H1 (cell line): ENCODE results near the gene HMX1. TPM values are rescaled to one million over a fixed set of nuclear protein-coding genes. Genes with fewer than 3 reads are reported as not detected.

Source experiments
- CHD7 ChIP-seq: fragments of 300-600 bp; sonication (generic); IDR thresholded peaks from 2 replicates; pipeline ENCODE4 v1.7.1; 2012; ENCODE audit warnings: low read length, moderate library complexity, mild to moderate bottlenecking, inconsistent platforms; ENCODE audit not compliant: insufficient replicate concordance
- FOSL1 ChIP-seq: IDR thresholded peaks from 2 replicates; pipeline ENCODE4 v1.6.1; 2011; ENCODE audit warnings: mild to moderate bottlenecking, low read depth, low read length, moderate library complexity; ENCODE audit not compliant: insufficient read depth
- GABPA ChIP-seq: IDR thresholded peaks from 2 replicates; pipeline ENCODE4 v1.6.1; 2011; ENCODE audit warnings: mild to moderate bottlenecking, low read length, moderate library complexity, borderline replicate concordance; ENCODE audit not compliant: insufficient read depth
- KDM1A ChIP-seq: fragments of 200-600, 300-600 bp; sonication (generic); IDR thresholded peaks from 2 replicates; pipeline ENCODE4 v1.7.1; 2016; ENCODE audit warnings: mild to moderate bottlenecking, low read length, borderline replicate concordance
- POLR2A ChIP-seq, 2 experiments: IDR thresholded peaks; 1 replicate in 1 of 2; 2 replicates in 1 of 2; pipeline ENCODE4 v1.6.1; 2011; ENCODE audit warnings: low read depth in 2 of 2, low read length in 2 of 2, mild to moderate bottlenecking in 2 of 2; ENCODE audit errors: control extremely low read depth in 1 of 2
- POLR2AphosphoS5 ChIP-seq: IDR thresholded peaks from 2 replicates; pipeline ENCODE4 v1.6.1; 2011; ENCODE audit warnings: low read depth, low read length
- YY1 ChIP-seq: IDR thresholded peaks from 2 replicates; pipeline ENCODE4 v1.6.1; 2011; ENCODE audit warnings: low read depth, mild to moderate bottlenecking, low read length
- polyA plus RNA-seq, 7 experiments: library from polyadenylated mRNA; depleted of rRNA in 3 of 7; stranded (reverse) in 5 of 7; unstranded in 2 of 7; fragments of >200 nt in 5 of 7; fragments of 200-250 nt in 2 of 7; gene quantifications; 1 replicate in 5 of 7; 2 replicates in 1 of 7; 4 replicates in 1 of 7; pipeline versions ENCODE4 v1.2.1 to v1.2.3, GENCODE V29; 2011 to 2013; ENCODE audit warnings: missing spikeins in 2 of 7, mixed read lengths in 2 of 7
- total RNA-seq: library from RNA; stranded (reverse); fragmentation: NEBNext Ultra II Directional; extraction: Animal tissue kit (Norgen Biotek cat#: 25700); gene quantifications from 2 replicates; pipeline ENCODE4 v1.2.1, GENCODE V29; 2021
- TF ChIP-seq, protein P1 (sequence below): IDR thresholded peaks from 2 replicates; pipeline ENCODE4 v1.6.1; 2012; ENCODE audit warnings: low read length, inconsistent platforms

Gene HMX1
- total and polyA plus RNA-seq, 2 of the 8 experiments (the other 6 are each of a cell fraction or from before 2014, with no cell fraction given), result 0.26 TPM; not detected in 1

- TF ChIP-seq CHD7 (no peak), POLR2A (IDR thresholded peaks at IDR 0.05; ENCODE audit: control extremely low read depth in 1 of 2, low read depth in 2 of 2, low read length in 2 of 2) (no peak), YY1 (no peak), GABPA (no peak), FOSL1 (no peak), POLR2AphosphoS5 (no peak), KDM1A (no peak)
- TF ChIP-seq, protein P1, sequence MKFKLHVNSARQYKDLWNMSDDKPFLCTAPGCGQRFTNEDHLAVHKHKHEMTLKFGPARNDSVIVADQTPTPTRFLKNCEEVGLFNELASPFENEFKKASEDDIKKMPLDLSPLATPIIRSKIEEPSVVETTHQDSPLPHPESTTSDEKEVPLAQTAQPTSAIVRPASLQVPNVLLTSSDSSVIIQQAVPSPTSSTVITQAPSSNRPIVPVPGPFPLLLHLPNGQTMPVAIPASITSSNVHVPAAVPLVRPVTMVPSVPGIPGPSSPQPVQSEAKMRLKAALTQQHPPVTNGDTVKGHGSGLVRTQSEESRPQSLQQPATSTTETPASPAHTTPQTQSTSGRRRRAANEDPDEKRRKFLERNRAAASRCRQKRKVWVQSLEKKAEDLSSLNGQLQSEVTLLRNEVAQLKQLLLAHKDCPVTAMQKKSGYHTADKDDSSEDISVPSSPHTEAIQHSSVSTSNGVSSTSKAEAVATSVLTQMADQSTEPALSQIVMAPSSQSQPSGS, result no peak
Measured at GRCh38 chr4:8836664-8837171, 34.9 kb downstream of the HMX1 start (continued).
